Glomerular visceral epithelial cell (primary cell): ENCODE results near the gene MYRIP.
"Not testable (repeated sequence)": the region's sequence is repeated elsewhere in the genome, so short reads cannot be mapped to it uniquely, and the experiment has no call there.

Experiments
- DNase-seq: peaks from one replicate; pipeline ENCODE4 v3.0.0-alpha.2; 2016; ENCODE audit errors: extremely low spot score

MYRIP gene

GRCh38 chr3:40037582-40037981, 228.2 kb downstream of the MYRIP start:
- no peak for DNase-seq

GRCh38 chr3:40042752-40043443, 233.5 kb downstream of the MYRIP start:
- peak; percentile 17 for DNase-seq

GRCh38 chr3:40043444-40043755, 234.0 kb downstream of the MYRIP start:
- DNase-seq, result peak; percentile 66

DNA sequence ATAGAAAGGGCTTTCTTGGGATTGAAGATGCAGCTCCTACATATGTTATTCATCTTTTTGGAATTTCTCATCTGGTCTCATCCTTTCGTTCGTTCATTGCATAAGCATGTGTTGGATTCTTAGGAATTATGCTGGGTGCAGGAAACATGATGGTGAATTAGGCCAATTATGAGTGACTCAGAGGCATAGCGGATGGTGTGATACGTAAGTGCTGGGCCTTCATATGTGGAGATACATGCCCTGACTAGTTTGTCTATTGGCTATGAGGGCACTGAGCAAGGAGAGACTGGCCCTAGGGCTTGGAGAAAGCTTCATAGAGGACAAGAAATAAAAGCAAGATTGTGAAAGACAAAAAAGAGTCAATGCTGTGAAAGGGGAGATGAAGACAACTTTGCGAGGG, 235.1 kb downstream of the MYRIP start:
- DNase-seq, result peak; percentile 70

DNA sequence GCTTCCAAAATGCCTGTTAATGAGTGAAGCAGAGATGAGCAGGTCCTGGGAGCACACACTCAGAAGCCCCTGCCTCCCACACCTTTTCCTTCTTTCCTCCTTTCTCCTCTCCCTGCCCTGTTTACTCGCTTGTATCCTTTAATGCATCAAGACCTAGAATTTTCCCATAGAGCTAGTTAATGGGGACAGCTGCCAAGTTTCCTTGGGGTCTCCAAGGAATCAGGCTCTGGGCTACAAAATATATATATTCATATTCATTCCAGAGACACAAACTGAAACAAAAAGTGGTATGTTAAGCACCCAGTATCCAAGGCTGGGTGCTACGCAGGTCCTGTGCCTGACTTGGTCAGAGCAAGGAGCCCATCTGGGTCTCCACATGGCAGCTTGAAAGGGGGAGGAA, 235.6 kb downstream of the MYRIP start:
- no peak for DNase-seq

DNA sequence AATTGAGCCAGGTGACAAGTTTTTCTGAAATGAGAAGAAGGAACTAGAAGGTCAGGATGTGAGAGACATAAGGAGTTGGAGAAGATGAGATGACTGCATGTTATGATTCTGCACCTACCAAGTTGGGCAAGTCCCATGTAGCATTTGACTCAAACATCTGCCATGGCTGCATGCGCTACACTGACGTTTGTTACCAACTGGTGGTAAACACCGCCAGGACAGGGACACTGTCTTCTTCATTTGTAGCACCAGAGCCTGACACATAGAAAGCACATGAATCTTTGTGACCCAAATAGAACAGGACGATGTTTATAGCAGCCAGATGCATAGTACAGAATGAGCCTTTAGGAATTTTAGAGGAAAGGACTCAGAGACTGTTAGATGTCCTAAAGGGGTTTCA, 236.7 kb downstream of the MYRIP start:
- DNase-seq, result no peak

GRCh38 chr3:40047406-40047805, 238.0 kb downstream of the MYRIP start:
- DNase-seq, result no peak

- no peak for DNase-seq
Measured at GRCh38 chr3:40053663-40054062, 244.3 kb downstream of the MYRIP start.

- DNase-seq, result no peak
Measured at GRCh38 chr3:40054568-40055222, 245.3 kb downstream of the MYRIP start.

- no peak for DNase-seq
Measured at GRCh38 chr3:40055361-40055760, 246.0 kb downstream of the MYRIP start.

DNA sequence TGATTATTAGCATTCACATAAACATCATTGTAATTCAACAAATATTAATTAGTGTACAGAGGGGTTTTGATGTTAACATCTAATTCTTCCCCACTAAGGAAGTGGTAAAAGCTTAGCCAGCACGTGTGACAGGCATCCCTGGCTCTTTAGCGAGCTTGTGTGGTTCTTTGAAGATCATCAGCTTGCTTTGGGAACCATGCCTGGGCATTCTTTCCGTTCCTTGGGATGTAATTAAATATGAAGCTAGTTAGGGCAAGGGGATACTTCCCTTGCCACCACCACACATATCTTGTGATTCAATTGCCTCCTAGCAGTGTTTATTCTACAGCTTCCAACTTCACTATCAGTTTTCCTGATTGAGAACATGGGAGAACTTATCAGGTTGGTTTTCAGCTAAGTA, 246.5 kb downstream of the MYRIP start:
- DNase-seq, result no peak

- DNase-seq, result no peak
Measured at GRCh38 chr3:40057077-40057476, 247.7 kb downstream of the MYRIP start.

DNA sequence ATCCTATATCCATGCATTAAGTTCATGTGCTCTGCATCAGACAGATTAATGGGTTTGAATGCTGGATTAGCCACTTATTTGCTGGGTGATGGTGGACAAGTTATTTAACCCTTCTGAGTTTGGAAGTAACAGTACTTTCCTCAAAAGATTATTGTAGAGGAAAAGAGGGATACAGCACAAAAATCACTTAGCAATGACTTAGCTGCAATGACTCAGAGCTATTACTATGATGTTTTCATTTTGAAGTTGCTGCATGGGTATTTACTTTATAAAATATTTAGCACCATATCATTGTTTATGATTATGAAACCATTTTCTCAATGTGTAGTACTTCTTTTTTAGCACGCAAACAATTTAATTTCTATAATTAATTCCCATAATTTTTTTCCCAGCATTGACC, 248.4 kb downstream of the MYRIP start:
- no peak for DNase-seq

DNA sequence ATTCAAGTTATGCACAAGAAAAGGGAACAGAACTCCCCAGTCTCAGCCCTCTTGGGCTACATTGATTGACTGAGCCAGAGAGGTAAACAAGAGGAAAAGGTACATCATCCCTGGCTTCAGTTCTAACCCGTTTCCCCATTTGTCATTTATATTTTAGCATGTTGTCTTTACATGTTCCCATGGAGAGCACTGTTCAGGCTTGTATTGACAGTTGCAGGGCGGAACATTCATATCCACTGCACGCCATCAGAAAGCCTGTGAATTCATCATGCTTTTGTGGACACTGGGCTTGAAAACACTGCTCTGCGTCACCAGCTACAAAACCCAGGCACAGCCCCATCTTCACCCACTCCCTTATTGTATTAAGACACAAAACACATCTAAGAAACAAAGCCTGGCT, 259.2 kb downstream of the MYRIP start:
- DNase-seq, result no peak

- DNase-seq, result peak; percentile 9
Measured at GRCh38 chr3:40070816-40071215, 261.4 kb downstream of the MYRIP start.

- no peak for DNase-seq
Measured at GRCh38 chr3:40071683-40072238, 262.4 kb downstream of the MYRIP start.

DNA sequence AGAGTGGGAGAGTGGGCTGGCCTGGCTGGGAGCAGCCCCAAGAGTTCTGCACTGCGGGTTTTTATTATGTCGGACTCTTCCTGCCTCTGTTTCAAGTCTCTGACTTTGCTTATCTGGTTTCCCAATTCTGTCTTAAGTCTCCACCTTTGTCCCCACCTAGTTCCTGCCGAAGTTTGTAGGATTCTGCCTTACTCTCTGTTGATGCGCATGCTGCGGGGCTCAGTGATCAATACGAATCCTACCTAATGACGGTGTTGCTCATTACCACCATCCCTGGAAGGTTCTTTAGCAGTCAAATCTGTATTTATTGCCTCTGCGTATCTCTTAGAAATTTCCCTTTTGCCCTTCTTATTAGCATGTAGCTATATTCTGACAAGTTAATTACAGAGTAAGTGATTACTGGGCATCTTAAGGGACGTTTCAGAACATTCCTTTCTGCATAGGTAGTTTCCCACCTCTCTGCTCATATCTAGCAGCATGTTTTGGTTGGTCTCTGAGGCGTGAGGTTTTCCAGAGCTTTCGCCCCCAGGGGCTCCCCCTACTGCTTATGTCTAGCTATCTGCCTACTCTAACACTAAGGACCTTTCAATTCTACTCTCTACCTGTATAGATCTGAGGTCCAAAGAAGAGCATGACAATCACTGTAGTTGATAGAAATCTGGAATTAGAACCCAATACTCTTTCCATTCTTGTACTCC, 264.1 kb downstream of the MYRIP start:
- DNase-seq, result no peak

DNA sequence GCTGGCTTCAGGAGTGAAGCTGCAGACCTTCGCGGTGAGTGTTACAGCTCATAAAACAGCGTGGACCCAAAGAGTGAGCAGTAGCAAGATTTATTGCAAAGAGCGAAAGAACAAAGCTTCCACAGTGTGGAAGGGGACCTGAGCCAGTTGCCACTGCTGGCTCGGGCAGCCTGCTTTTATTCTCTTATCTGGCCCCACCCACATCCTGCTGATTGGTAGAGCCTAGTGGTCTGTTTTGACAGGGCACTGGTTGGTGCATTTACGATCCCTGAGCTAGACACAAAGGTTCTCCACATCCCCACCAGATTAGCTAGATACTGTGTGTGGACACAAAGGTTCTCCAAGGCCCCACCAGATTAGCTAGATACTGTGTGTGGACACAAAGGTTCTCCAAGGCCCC, 267.7 kb downstream of the MYRIP start:
- not testable (repeated sequence) for DNase-seq

- DNase-seq, result not testable (repeated sequence)
Measured at GRCh38 chr3:40077828-40078492, 268.6 kb downstream of the MYRIP start.

DNA sequence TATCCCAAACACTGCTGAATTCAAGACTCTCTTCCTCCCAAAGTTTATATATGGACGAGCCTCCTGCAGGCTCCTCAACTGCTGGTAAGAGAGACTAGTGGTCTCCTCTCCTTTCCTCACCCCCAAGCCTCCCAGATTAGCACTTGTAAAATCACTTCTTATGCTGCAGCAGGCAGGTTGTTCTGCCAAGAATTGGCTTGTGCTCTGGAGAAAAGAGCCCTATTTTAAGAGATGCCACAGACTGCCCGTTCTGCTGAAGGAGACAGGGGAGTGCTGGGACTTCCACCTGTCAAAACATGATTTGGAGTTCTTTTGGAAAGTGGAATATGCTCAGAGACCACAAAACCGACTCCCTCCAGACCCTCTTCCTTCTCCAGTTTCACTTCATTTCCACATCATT, 269.2 kb downstream of the MYRIP start:
- DNase-seq, result no peak

GRCh38 chr3:40079203-40079846, 269.9 kb downstream of the MYRIP start:
- DNase-seq, result peak; percentile 44

DNA sequence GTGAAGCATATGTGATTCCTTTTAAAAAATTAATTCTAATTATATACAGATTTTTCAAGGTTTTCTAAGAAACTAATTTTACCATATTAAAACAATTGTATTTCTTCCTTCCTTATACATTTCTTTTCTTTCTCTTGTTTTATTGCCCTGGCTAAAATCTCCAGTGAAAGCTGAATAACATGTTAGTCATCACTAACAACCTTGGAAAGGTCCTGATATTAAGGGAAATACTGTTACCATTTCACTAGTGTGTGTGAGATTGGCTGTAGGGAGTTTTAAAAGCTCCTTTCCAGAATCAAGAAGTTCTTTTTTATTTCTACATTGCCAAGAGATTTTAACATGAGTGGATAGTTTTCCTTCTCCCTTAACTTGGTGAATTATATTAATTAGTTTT, 270.4 kb downstream of the MYRIP start:
- DNase-seq, result no peak
